ENCODE data around the gene THBS2. TPM values are rescaled to one million over a fixed set of nuclear protein-coding genes. Genes with fewer than 3 reads are reported as not detected.

The THBS2 gene
- total RNA-seq, 2 experiments from 2014 or later, result not detected

GRCh38 chr6:169169375-169169774 is 84.3 kb downstream of the THBS2 start:
- H3K4me2 ChIP-seq (ENCODE audit: low read length), result no peak overlapping the region
- CTCF ChIA-PET (ENCODE audit: unreplicated experiment), result no interaction called here
- no peak for DNase-seq (ENCODE audit: low spot score)
- no TSS peak for BruUV-seq (replicated peaks)
- POLR2A ChIA-PET, result no interaction called here
- no peak overlapping the region for H3K27ac ChIP-seq (ENCODE audit: low read depth, low read length, poor library complexity, severe bottlenecking)
- no peaks in the 10 kb centered on the region for H4K20me1 ChIP-seq (ENCODE audit: insufficient read depth, low read length)
- H3K4me1 ChIP-seq (ENCODE audit: insufficient read depth, low read length, poor library complexity, severe bottlenecking), result no peaks in the 10 kb centered on the region
- no peaks in the 10 kb centered on the region for H3K79me2 ChIP-seq (ENCODE audit: insufficient read depth, low read depth, low read length)
- intact Hi-C loops (cut with micrococcal nuclease; ENCODE audit: unreplicated experiment), result no loop called here
- no peak overlapping the region for H2AFZ ChIP-seq (ENCODE audit: low read length)
- no peaks in the 10 kb centered on the region for H3K9me3 ChIP-seq (ENCODE audit: low read length)
- TF ChIP-seq CTCF (conservative IDR thresholded peaks at IDR 0.05; ENCODE audit: low read length) (no peak), EZH2phosphoT487 (IDR thresholded peaks at IDR 0.05; ENCODE audit: borderline replicate concordance, low read depth, low read length) (no peak)
- H3K4me3 ChIP-seq (ENCODE audit: low read depth, low read length, poor library complexity, severe bottlenecking), result no peak overlapping the region
- no peaks in the 10 kb centered on the region for H3K36me3 ChIP-seq (ENCODE audit: insufficient read depth, low read length)
- no peaks in the 10 kb centered on the region for H3K9me2 ChIP-seq (ENCODE audit: insufficient read depth, low read length)

- Histone ChIP-seq H4K20me1 (ENCODE audit: insufficient read depth, low read length) (no peaks in the 10 kb centered on the region), H3K9me3 (ENCODE audit: low read length) (no peaks in the 10 kb centered on the region), H3K36me3 (ENCODE audit: insufficient read depth, low read length) (no peaks in the 10 kb centered on the region), H3K9me2 (ENCODE audit: insufficient read depth, low read length) (no peaks in the 10 kb centered on the region), H2AFZ (ENCODE audit: low read length) (no peak overlapping the region), H3K27ac (ENCODE audit: low read depth, low read length, poor library complexity, severe bottlenecking) (no peak overlapping the region), H3K4me2 (ENCODE audit: low read length) (no peak overlapping the region), H3K79me2 (ENCODE audit: insufficient read depth, low read depth, low read length) (no peaks in the 10 kb centered on the region), H3K4me3 (ENCODE audit: low read depth, low read length, poor library complexity, severe bottlenecking) (no peak overlapping the region), H3K4me1 (ENCODE audit: insufficient read depth, low read length, poor library complexity, severe bottlenecking) (no peaks in the 10 kb centered on the region)
- ChIA-PET POLR2A (interaction anchor here (0.6 kb wide), 1 partner anchor 699 kb away, joined by 3 read pairs; no protein-coding TSS in a partner anchor), CTCF (ENCODE audit: unreplicated experiment) (no interaction called here)
- no peak for DNase-seq (ENCODE audit: low spot score)
- TF ChIP-seq CTCF (conservative IDR thresholded peaks at IDR 0.05; ENCODE audit: low read length), result no peak
- no peak for TF ChIP-seq EZH2phosphoT487 (IDR thresholded peaks at IDR 0.05; ENCODE audit: borderline replicate concordance, low read depth, low read length)
- intact Hi-C loops (cut with micrococcal nuclease; ENCODE audit: unreplicated experiment), result no loop called here
- BruUV-seq (replicated peaks), result no TSS peak
Measured at GRCh38 chr6:169168706-169169105, 84.9 kb downstream of the THBS2 start.

GRCh38 chr6:169168302-169168630 is 85.4 kb downstream of the THBS2 start:
- Histone ChIP-seq H4K20me1 (ENCODE audit: insufficient read depth, low read length) (no peaks in the 10 kb centered on the region), H3K9me3 (ENCODE audit: low read length) (no peaks in the 10 kb centered on the region), H3K4me2 (ENCODE audit: low read length) (no peak overlapping the region), H3K4me3 (ENCODE audit: low read depth, low read length, poor library complexity, severe bottlenecking) (no peak overlapping the region), H3K27ac (ENCODE audit: low read depth, low read length, poor library complexity, severe bottlenecking) (no peak overlapping the region), H3K79me2 (ENCODE audit: insufficient read depth, low read depth, low read length) (no peaks in the 10 kb centered on the region), H3K9me2 (ENCODE audit: insufficient read depth, low read length) (no peaks in the 10 kb centered on the region), H3K36me3 (ENCODE audit: insufficient read depth, low read length) (no peaks in the 10 kb centered on the region), H3K4me1 (ENCODE audit: insufficient read depth, low read length, poor library complexity, severe bottlenecking) (no peaks in the 10 kb centered on the region), H2AFZ (ENCODE audit: low read length) (no peak overlapping the region)
- CTCF ChIA-PET (ENCODE audit: unreplicated experiment), result no interaction called here
- POLR2A ChIA-PET, result interaction anchor here (0.6 kb wide), 1 partner anchor 699 kb away, joined by 3 read pairs; no protein-coding TSS in a partner anchor
- DNase-seq (ENCODE audit: low spot score), result no peak
- BruUV-seq (replicated peaks), result no TSS peak
- no peak for TF ChIP-seq EZH2phosphoT487 (IDR thresholded peaks at IDR 0.05; ENCODE audit: borderline replicate concordance, low read depth, low read length)
- no peak for TF ChIP-seq CTCF (conservative IDR thresholded peaks at IDR 0.05; ENCODE audit: low read length)
- intact Hi-C loops (cut with micrococcal nuclease; ENCODE audit: unreplicated experiment), result no loop called here

All from OCI-LY7 (cell line).